ENCODE results near the gene LCN2.
"Not testable (repeated sequence)": the region's sequence is repeated elsewhere in the genome, so short reads cannot be mapped to it uniquely, and the experiment has no call there.

Gene LCN2

GRCh38 chr9:128169925-128170324 is 20.7 kb downstream of the LCN2 start:
- no peak for DNase-seq

- no peak for DNase-seq
Observed at GRCh38 chr9:128174062-128174461, 24.8 kb downstream of the LCN2 start.

- DNase-seq = no peak
Observed at GRCh38 chr9:128175102-128175563, 25.9 kb downstream of the LCN2 start.

DNA sequence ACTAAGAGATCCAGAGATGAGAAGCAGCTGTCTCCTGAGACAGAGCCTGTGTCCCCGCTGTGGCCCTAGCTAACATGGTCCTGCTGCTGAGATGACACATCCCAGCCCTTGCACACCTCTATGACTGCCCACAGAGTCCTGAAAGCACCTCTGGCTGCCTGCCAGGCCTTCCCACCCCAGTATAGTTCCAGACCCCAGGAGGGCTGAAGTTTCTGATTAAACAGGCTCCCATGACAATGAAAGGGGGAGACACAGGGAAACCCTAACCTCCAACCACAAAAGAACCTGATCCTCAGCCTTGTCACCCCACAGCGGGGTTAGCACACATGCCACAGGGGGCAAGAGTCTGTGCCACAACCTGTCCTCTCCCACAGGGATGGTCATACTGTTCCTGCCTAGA is 26.5 kb downstream of the LCN2 start:
- DNase-seq = no peak

DNA sequence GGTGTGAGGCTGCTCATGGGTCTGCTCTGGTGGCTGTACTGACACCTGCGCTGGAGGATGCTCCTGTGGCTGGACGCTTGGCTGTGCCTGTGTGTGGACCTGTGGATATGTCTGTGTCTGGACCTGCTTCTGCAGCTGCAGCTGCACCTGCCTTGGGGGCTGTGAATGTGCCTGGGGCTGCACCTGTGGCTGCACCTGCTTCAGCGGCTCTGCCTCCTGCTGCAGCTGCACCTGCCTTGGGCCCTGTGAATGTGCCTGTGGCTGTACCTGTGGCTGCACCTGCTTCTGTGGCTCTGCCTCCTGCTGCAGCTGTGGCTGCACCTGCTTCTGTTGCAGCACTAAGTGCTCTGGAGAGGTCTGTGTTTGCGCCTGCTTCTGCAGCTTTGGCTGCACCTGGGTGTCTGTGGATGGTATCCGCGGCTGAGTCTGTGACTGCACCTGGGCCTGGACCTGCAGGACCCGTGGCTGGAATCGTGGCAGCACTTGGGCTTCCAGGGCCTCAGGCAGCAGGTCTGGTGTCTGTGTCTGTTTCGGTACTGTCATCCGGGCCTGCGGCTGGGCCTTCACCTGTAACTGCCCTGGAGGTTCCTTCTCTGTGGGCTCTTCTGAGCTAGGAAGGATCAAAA is 29.7 kb downstream of the LCN2 start:
- no peak for DNase-seq

DNA sequence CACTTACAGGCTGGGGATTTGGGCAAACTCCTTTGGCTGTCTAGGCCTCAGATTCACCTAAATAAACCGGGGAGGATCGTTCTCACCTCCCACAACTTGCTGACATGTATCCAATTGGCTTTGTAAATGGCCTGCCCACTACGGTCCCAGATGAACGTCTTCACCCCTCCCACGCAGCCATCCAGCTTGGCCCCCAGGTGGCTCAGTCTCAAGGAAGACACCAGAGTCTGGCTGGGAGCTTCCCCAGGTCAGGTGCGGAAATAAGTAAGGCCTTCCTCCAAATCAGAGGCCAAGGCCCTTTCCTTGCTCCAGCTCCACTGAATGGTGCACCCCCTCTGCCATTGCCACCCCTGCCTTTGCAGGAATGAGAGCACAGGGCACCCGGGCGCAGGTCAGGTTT is 30.7 kb downstream of the LCN2 start:
- DNase-seq = no peak

GRCh38 chr9:128180447-128180846 is 31.2 kb downstream of the LCN2 start:
- DNase-seq = no peak

GRCh38 chr9:128181480-128181879 is 32.2 kb downstream of the LCN2 start:
- not testable (repeated sequence) for DNase-seq

GRCh38 chr9:128182893-128183588 is 33.8 kb downstream of the LCN2 start:
- no peak for DNase-seq

- DNase-seq = no peak
Observed at GRCh38 chr9:128185979-128186965, 37.0 kb downstream of the LCN2 start.

- no peak for DNase-seq
Observed at GRCh38 chr9:128187361-128187760, 38.1 kb downstream of the LCN2 start.

- no peak for DNase-seq
Observed at GRCh38 chr9:128188209-128188608, 39.0 kb downstream of the LCN2 start.

- DNase-seq = no peak
Observed at GRCh38 chr9:128190013-128190412, 40.8 kb downstream of the LCN2 start.

DNA sequence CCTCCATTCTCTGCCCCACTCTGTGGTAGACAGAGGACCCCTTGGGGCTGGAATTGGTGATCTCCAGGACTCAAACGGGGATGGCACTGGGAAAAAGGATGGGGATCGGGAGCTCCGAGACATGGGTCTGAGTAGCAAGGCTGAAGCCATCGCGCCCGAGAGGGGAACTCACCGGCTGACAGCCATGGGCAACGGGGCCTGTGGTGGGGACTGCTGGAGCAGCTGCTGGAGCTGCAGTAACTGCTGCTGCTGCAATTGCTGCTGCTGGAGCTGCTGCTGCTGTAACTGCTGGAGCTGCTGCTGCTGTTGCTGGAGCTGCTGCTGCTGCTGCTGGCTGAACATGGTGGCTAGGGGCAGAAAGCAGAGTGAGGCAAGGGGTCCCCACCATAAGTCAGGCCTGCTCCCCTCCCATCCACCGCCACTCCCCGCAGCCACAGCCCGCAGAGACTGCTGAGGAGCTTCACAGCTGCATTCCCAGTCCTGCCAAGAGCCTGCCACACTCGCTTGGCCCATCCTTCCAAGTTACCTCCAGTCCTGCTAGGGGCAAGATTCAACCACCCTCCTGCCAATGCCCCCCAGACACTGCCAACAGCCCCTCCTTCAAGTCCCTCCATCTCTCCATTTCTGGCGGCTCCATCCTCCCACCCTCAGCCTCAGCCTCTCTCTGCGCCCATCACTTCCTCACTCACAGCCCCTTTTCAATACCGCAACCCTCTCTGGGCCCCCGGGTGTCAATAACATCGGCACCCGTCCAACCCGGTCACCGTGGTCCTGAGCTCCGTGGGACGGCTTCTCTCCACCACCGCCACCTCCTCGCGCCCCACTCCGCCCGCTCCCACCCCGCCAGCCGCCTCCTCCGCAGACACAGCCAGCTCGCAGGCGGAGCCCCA is 41.5 kb downstream of the LCN2 start:
- no peak for DNase-seq

DNA sequence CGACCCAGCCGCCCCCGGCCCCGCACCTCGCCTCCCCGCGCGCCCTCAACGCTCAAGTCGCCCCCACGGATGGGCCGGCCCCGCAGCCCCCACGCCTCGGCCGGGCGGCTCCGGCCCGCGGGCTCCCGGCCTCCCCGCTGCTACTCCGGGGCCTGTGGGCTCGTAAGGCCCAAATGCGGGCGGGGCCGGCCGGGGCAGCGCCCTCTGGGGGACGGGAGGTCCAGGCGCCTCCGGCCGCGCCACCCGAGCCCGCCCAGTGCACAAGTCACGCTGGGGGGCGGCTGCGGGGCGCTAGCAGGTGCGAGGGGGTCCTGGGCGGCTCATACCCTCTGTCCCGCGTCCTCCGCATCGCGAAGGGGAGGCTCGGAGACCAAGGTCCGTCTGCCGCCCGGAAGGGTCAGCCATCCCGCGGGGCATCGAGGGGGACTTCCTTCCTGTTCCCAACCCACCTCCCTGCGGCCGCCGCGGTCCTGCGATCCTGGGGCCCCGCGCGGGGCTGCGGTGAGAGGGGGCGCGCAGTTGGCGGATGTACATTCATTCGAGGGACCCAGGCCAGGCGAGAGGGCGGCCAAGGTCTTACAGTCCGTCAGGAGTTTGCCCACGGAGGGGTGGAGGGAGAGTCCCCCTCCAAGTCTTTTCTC is 42.3 kb downstream of the LCN2 start, which contains the start of gene CIZ1:
CIZ1 (minus strand) TSS at position 167 of the 641 bp plus-strand sequence. CDS start 715 bp downstream, outside the sequence.
- DNase-seq = peak; percentile 21 to 67 (median 40)

GRCh38 chr9:128192601-128193371 is 43.5 kb downstream of the LCN2 start:
- no peak for DNase-seq

DNA sequence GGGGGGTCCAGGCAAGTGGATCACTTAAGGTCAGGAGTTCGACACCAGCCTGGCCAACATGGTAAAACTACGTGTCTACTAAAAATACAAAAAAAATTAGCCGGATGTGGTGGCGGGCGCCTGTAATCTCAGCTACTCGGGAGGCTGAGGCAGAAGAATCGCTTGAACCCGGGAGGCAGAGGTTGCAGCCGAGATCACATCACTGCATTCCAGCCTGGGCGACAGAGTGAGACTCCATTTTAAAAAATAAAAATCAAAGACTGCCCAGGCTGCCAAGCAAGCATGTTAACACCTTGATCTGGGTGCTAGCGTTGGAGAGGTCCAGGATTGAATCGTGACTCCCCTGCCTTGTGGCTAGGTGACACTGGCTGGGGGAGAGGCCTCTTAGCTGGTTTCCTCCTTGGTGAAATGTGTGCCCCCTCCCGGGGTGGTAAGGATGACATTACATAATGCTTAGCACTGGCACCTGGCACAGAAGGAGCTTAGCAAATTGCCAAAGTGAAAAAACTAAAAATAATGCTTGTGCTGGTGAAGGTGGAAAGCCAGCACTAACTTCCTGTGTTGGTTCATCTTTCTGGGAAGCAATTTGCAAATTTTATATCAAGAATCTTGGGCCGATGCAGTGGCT is 44.3 kb downstream of the LCN2 start:
- DNase-seq = no peak

GRCh38 chr9:128201441-128202369 is 52.5 kb downstream of the LCN2 start:
- no peak for DNase-seq

- DNase-seq = no peak
Observed at GRCh38 chr9:128202648-128203023, 53.4 kb downstream of the LCN2 start.
